GM19438 (cell line): ENCODE data around the gene WHAMM.
A peak's percentile ranks its signal among the peaks of the same experiment; 100 is the strongest.
"Not testable (repeated sequence)": the region's sequence is repeated elsewhere in the genome, so short reads cannot be mapped to it uniquely, and the experiment has no call there.

Source experiments
- ATAC-seq: cut with Tn5 transposase; IDR thresholded peaks from one replicate; pipeline ENCODE4 v1.9.1; 2021; ENCODE audit warnings: low read depth; ENCODE audit not compliant: unreplicated experiment

The WHAMM gene, protein sequence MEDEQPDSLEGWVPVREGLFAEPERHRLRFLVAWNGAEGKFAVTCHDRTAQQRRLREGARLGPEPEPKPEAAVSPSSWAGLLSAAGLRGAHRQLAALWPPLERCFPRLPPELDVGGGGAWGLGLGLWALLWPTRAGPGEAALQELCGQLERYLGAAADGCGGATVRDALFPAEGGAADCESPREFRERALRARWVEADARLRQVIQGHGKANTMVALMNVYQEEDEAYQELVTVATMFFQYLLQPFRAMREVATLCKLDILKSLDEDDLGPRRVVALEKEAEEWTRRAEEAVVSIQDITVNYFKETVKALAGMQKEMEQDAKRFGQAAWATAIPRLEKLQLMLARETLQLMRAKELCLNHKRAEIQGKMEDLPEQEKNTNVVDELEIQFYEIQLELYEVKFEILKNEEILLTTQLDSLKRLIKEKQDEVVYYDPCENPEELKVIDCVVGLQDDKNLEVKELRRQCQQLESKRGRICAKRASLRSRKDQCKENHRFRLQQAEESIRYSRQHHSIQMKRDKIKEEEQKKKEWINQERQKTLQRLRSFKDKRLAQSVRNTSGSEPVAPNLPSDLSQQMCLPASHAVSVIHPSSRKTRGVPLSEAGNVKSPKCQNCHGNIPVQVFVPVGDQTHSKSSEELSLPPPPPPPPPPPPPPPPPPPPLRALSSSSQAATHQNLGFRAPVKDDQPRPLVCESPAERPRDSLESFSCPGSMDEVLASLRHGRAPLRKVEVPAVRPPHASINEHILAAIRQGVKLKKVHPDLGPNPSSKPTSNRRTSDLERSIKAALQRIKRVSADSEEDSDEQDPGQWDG

DNA sequence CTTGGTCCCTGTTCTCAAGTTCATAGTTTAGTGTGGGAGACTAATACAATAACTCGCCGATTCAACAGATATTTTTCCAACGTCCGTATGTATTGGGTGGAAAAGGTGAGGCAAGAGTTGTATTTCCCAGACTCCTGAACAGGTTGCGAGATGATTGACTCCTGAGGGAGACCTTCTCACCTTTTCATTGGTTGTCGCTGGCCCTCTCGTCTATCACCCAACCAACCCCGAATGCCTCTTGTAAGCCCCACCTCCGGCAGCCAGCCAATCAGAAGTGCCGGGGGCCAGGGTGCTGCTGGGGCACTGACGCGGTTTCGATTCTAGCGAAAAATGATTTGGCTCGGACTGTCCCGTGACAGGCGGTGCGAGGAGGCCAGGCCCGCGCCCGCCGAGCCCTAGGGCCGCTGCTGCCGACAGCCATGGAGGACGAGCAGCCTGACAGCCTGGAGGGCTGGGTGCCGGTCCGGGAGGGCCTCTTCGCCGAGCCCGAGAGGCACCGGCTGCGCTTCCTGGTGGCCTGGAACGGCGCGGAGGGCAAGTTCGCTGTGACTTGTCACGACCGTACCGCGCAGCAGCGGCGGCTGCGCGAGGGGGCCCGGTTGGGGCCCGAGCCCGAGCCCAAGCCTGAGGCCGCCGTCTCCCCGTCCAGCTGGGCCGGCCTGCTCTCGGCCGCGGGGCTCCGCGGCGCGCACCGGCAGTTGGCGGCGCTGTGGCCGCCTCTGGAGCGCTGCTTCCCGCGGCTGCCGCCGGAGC, at the start of gene WHAMM:
WHAMM (plus strand) TSS at position 321 of the 753 bp plus-strand sequence; CDS start at position 420, 99 bp downstream.
- ATAC-seq: peak; percentile 76

DNA sequence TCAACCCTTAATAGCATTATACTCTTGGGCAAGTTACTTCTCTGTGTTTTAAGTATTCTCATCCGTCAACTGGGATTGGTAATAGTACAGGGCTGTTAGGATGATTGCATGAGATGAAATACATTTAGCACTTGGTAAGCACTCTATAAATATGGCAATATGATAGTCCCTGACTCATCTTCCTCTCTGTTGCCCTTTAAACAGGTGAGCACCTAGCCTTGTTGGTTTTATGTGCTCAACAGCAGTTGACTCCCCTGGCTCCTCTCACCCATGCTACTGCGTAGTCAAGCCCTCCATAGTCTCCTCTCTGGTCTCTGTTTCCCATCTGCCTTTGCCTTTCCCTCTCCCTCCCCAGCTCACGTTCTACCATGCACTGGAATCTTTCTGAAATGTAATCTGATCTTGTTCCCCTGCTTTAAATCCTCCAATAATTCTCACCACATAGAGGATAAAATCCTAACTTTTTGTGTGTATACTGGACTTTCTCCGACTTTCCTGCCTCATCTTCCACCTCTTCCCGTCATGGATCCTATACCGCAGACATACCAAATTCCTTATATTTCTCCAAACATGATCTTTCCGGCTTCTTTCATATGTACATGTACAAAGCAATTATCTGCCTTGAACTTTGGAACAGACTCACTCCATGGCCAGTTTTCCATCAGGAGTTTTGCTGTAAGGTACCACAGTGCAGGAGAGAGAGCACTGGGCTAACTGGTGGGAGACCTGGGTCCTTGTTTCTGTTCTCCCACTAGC, 45.9 kb upstream of the WHAMM start:
- no peak for ATAC-seq

DNA sequence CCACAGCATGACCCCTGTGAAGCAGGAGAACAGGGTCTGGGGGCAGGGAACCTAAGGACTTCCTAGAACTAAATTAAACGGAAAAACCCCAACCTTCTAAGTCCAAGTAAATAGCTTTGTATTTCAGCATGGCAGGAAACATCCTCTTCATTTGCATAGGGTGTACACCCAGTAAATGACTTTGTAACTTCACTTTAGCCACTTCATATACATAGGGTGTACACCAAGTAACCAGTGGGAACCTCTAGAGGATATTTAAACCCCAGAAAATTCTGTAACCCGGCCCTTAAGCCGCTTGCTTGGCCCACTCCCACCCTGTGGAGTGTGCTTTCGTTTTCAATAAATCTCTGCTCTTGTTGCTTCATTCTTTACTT, 45.3 kb upstream of the WHAMM start:
- no peak for ATAC-seq

DNA sequence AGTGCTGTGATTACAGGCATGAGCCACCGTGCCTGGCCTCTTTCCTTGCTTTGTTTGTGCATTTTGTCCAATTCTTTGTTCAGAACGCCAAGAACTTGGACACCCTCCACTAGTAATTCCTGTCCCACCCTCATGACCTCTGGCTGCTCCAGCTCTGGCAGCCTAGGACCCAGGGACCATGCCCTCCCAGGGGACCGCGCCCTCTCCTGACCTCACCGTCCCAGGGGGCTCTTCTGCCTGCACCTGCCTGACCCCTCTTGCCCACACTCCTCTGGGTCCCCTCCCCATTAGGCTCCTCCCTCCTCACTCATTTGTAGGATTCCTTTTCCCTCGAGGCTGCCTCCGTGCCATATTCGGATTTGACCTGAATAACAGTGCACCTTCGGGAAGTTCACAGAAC, 44.7 kb upstream of the WHAMM start:
- no peak for ATAC-seq

DNA sequence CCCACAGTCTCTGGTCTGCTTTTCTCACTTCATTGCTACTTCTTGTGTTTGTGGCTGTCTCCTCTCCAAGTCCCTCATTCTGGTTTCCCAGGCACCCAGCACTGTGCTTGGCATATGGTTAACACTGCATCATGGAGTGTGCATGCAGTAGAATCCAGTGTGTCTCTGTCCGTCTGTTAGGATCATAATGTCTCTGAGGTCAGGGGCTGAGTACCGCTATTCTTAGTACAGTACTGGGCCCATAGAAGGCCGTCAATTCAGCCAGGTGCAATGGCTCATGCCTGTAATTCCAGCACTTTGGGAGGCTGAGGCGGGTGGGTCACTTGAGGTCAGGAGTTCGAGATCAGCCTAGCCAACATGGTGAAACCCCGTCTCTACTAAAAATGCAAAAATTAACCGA, 43.2 kb upstream of the WHAMM start:
- not testable (repeated sequence) for ATAC-seq

DNA sequence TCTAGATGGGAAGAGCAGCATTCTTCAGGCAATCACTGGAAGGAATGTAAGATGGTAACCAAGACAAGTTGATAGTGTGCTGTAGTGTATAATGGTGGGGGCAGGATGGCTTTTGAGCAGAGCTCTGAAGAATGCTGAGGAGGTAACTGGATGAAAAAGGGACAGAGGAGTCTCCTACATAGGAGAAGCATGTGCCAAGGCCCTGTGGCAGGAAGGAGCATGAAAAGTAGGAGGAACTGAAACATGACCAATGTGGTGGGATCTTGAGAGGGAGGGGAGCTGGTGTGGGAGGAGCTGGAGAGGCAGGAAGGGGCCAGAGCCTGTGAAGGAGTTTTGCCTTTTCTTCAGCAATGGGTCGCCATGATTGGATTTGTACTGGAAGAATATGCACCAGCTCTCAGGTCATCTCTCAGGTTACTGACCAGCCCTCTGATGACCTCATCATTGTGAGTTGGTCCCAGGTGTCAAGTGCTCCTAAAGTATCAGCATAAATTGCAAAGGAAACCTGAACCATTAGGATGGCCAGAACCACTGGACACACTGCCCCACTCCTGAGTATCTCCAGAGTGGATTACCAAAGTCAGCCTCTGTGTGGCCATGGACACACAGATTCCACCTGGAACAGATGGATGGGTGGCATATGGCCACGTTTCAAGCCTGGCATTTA, 42.1 kb upstream of the WHAMM start:
- ATAC-seq: no peak

DNA sequence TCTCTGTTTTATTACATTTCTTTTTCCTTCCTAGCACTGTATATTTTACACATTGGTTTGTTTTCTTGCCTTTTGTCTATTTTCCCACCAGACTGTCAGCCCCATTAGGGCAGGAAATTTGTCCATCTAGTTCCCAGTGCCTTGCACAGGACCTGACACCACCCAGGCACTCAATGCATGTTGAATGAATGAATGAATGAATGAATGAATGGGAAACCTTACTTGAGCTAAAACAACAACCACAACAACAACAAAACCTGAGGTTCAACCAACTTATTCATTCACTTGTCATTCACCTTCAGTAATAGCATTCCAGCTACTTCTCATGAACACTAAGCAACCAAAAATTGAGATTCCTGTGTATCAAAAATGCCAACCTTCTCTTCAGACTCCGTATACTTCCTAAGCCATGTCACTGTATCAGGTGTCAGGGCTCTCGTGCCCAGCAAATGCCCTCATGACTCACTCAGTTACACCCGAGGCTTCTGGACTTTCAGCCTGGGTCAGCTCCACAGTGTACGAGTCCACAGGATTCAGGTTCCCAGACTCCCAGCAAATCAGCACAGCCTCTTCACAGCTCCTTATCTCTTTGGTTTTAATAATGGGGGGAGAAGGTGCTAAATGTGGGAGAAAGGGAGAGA, 40.9 kb upstream of the WHAMM start:
- no peak for ATAC-seq

DNA sequence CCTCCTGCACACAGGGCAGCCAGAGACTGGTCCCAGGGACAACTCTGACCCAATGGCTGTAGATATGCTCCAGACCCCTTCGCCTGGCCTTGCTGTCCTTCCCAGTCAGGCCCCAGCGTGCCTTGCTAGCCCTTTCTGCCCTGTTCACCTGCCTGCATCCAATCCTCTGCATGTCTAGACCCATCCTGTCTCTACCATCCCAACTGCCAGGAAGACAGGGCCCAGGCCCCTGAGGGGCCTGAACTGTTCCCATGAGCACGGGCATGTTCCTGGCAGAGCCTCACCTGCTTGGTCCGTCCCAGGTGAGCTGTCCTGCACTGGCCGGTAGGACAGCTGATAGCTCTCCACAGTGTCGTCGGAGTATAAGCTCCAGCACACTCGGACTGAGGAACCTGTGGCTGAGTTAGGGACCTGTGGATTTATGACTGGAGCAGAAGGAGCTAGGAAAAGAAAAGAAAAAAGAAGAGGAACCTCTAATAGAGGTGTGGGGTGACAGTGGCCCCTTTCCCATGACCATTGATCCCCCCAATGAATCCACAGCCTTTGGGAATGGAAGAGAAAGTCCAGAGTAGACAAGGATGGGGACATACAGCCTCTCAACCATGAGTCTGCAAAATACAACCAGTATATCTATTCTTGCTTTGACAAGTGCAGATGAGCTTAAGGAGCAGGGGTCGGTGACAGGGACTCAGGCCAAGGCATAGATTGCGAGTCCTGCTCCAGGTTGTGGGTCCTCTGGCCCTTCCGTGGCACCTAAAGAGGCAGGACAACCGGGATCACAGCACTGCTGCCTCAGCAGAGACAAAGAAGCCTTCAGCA, 37.4 kb upstream of the WHAMM start:
- no peak for ATAC-seq

DNA sequence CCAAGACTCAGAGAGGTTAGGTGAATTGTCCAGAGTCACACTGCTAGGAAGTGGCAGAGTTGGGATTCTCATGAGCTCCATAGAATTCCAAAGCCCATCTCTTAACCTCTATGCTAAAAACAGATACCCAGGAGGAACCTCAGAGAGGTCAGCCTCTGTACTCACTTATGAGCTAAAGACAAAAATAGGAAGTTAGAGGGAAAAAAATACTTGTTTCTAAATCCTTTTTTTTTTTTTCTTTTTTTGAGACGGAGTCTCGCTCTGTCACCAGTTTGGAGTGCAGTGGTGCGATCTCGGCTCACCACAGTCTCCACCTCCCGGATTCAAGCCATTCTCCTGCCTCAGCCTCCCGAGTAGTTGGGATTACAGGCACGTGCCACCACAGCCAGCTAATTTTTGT, 34.9 kb upstream of the WHAMM start:
- no peak for ATAC-seq

DNA sequence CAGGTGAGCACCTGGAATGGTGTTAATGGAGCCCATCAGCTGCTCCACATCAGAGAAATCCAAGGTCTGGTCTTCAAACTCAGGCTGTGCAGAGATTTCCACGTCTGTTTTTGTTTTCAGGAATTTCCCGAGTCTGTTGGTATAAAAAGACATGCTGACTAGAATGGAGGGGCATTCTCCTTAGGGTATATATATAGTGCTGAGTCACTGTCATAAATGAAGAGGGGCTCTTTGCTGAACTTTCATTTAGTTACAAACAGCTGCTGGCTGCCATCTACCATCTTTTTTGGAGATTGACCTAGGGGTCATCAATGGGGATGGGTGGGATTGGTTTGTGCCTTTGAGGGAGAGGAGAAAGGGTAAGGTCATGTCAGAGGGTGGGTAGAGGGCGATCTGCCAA, 30.7 kb upstream of the WHAMM start:
- no peak for ATAC-seq

DNA sequence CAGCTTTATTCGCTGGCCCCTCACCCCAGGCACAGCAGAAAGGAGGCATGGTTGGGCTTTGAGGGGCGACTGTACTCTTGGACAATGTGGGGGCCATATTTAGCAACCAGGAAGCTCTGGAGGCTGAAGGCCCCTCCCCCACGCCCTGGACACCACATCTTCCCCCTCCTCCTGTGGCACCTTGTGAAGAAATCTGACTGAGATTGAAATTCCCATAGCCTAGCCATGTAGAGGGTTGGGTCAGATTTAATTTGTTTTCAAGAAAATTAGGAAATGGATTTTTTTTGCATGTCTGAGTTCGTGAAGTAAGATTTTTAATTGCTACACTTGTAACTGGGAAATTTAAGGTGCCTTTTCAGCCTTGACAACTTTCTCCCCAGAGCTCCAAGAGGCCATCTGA, 28.1 kb upstream of the WHAMM start:
- ATAC-seq: no peak

DNA sequence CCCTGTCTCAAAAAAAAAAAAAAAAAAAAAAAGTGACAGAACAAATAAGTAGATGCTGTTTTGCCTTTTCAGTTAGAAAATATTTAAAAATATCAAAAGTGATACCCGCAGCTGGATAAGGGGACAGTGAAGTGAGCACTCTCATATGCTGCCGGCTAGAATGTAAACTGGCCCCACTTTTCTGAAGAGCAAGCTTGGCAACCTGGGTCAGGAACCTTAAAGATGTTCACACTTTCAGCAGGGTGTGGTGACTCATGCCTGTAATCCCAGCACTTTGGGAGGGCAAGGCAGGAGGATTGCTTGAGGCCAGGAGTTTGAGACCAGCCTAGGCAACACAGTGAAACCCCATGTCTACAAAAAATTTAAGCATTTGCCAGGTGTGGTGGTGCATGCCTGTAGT, 20.9 kb upstream of the WHAMM start:
- ATAC-seq: no peak

DNA sequence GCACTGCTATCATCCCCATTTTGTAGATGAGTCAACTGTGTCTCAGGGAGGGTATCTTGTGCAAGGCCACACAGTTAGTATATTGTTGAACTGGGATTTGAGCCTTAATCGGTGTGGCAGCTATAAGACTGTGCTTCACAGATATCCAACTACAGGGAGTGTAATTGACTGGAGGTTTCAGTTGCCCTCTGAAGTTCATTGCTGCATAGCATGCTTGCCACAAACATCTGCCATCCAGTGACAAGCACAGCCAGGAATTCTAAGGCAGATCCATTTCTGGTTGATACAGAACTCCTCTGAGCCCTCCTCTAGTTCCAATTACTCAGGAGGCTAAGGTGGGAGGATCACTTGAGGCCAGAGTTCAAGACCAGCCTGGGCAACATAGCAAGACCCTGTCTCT, 19.9 kb upstream of the WHAMM start:
- no peak for ATAC-seq

DNA sequence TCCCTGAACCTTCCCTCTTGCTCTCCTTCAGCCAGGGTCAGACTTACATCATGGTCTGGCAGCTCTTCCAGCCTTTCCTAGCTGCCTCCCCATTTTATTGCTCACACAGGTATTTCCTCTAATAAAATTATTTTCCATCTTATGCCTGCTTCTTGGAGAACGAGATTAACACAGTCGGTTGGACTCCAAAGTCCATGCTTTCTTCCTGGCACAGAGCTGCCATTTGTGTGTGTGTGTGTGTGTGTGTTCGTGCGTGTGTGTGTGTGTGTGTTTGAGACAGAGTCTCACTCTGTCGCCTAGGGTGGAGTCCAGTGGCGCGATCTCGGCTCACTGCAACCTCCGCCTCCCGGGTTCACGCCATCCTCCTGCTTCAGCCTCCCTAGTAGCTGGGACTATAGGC, 19.1 kb upstream of the WHAMM start:
- no peak for ATAC-seq

DNA sequence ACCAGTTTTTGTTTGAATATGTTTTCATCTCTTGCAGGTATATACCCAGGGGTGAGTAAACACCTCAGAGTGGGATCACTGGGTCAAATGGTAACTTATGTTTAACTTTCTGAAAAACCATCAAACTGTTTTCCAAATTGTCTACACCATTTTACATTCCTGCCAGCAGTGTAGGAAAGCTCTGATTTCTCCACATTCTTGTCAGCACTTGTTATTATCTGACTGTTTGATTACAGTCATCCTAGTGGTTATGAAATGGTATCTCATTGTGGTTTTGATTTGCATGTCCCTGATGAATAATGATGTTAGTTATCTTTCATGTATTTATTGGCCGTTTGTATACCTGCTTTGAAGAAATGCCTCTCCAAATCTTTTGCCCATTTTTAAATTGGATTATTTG, 17.4 kb upstream of the WHAMM start:
- ATAC-seq: no peak

DNA sequence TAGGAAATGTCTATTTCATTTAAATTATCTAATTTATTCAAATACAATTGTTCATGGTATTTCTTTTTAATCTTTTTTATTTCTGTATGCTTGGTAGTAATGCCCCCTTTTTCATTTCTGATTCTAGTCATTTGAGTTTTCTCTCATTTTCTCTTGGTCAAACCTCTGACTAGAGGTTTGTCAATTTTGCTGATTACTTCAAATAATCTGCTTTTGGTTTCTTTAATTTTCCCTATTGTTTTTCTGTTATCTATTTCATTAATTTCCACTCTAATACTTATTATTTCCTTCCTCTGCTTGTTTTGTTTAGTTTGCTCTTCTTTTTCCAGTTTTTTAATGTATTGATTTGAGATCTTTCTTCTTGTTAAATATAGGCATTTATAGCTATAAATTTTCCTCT, 15.7 kb upstream of the WHAMM start:
- no peak for ATAC-seq

DNA sequence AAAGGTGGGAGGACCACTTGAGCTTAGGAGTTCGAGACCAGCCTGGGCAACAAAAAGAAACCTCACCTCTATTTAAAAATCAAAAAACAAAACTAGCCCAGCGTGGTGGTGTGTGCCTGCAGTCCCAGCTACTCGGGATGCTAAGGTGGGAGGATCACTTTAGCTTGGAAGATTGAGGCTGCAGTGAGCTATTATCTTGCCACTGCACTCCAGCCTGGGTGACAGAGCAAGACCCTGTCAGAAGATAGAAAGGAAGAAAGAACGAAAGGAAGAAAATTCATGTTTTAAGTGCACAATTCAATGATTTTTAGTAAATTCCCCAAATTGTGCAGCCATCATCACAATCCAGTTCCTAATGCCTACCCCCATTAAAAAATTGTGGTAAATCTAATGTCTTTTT, 11.3 kb upstream of the WHAMM start:
- ATAC-seq: no peak

DNA sequence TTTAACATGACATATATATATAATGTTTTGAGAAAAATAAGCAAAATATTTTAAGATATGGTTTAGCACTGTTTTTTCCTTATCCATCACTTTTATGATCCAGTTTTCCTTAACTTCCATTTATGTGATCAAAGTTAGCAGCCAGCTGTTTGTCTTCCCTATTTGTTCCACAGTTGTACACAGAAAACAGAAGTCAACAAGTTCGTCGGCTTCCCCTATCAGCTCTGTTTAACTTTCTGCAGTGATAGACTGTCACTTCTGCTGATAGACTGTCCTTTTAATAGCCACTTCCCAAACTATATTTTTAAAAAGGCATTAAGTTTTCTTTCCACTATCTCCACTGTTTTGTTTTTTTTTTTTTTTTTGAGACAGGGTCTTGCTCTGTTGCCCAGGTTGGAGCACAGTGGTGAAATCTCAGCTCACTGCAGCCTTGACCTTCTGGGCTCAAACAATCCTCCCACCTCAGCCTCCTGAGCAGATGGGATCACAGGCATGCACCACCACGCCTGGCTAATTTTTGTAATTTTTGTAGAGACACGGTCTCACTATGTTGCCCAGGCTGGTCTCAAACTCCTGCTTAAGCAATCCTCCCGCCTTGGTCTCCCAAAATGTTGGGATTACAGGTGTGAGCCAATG, 10.8 kb upstream of the WHAMM start:
- ATAC-seq: no peak
